Measurements from ENCODE around the gene CXCL17.
"Not testable (repeated sequence)": the region's sequence is repeated elsewhere in the genome, so short reads cannot be mapped to it uniquely, and the experiment has no call there.

Gene CXCL17

GRCh38 chr19:42465827-42466280 lies 23.1 kb upstream of the CXCL17 start:
- DNase-seq: no peak

GRCh38 chr19:42461700-42462324 lies 19.1 kb upstream of the CXCL17 start:
- no peak for DNase-seq

DNA sequence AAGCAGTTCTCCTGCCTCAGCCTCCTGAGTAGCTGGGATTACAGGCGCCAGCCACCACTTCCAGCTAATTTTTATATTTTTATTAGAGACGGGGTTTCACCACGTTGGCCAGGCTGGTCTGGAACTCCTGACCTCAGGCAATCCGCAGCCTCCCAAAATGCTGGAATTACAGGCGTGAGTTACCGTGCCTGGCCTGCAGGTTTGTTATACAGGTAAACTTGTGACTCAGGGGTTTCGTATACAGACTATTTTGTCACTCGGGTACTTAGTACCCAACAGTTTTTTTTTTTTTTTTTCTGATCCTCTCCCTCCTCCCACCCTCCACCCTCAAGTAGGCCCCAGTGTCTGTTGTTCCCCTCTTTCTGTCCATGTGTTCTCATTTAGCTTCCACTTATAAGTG lies 18.5 kb upstream of the CXCL17 start:
- not testable (repeated sequence) for DNase-seq

DNA sequence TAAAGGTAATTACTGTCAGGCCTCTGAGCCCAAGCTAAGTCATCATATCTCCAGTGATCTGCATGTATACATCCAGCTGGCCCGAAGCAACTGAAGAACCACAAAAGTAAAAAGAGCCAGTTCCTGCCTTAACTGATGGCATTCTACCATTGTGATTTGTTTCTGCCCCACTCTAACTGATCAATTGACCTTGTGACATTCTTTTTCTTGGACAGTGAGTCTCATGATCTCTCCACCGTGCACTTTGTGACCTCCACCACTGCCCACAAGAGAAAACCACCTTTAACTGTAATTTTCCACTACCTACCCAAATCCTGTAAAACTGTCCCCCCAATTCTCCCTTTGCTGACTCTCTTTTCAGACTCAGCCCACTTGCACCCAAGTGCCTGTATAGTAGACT lies 17.2 kb upstream of the CXCL17 start:
- no peak for DNase-seq

- DNase-seq: no peak
These were observed 12.9 kb upstream of the CXCL17 start for GRCh38 chr19:42455621-42456081.

DNA sequence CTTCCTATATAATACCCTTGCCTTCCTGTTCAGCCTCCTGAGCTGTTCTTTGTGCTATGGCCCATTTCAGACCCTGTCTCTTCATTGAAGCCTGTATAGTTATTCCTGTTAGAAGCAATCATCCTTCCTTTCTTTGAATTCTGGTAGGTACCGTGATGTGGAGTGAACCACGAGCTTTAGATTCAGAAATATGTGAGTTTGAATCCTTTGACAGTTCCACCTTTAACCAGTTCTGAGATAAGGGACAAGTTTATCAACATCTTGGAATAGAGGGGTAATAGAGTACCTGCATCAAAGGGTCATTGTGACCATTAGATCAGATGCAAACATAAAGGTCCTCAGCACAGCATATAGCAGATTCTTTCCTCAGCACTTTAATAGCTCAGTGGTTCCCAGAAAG lies 12.3 kb upstream of the CXCL17 start:
- no peak for DNase-seq

DNA sequence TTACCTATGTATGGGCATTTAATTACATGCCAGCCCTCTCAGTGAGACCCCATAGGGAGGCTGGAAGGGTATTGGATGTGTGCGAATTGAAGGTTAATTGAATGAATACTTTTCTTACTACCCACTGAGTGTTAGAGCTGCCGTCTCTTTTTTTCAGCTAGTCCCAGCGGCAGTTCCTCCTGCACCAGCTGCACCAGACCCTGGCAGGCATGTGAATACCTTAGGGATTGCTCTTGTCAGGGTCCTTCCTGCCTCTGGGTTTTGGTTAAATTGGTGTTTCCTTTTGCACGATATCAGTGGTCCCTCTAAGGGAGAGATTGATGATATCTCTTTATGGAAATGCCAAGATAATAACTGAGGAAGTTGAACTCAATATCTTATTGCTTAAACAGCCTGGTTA lies 9.8 kb upstream of the CXCL17 start:
- DNase-seq: no peak

DNA sequence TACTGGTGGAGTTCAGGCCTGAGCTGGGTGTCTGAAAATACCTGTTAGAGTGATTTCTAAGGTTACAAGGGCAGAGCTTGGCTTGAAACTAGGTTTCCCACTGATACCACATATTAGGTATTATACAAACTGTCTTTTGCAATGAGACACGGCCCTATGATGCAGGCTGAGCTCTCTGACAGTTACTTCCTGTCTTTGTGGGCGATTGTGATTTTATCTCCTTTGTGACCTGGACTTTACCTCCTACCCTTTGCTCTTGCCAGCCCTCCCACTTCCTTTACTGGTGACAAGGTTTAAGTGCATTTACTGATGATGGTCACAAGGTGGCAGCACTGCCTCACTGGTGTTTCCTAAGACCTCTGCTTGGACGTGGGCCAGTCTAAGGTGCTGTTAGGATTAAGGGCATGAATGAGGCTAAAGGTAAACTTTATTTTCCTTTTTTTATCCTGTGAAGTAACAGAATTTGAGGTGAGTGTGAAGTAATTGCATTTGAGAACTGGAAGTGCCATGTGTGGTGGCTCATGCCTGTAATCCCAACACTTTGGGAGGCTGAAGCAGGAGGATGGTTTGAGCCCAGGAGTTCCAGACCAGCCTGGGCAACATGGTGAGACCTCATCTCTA lies 7.7 kb upstream of the CXCL17 start:
- DNase-seq: peak; percentile 72

DNA sequence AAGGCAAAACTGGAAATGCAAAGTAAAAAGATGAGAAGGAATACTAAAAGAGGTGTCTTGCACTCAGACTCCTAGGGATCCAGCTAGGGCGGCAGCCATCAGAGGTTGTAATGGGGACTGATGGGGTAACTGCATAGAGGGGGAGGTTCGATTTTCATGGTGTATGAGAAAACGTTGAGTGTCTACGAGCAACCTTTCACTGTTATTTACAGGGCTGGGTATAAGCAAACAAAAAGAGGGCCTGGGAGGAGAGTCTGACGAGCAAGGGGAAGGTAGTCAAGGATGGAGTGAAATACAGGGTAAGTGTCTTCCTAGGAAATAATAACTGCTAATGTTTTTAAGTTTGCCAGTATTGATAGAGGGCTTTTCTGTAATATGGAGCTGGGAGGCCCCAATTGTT lies 5.6 kb upstream of the CXCL17 start:
- DNase-seq: not testable (repeated sequence)

DNA sequence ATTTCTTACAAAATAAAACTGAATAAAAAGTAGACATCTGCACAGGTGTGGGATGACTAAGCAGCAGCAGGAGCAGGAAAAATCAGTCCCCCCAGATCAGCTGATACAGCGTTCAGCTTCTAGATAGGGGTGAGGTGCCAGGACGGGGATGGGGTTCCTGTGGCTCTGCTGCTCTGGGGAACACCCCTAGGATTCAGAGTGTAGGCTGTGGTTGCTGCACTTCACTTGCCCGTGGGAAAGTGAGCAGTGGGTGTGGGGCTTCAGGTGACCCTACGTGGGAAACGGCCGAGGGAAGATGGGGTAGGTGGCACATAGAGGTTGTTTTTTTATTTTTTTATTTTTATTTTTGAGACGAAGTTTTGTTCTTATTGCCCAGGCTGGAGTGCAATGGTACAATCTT lies 3.2 kb upstream of the CXCL17 start:
- no peak for DNase-seq

- no peak for DNase-seq
These were observed 1.2 kb upstream of the CXCL17 start for GRCh38 chr19:42443944-42444398.

GRCh38 chr19:42441049-42441445 lies 1.7 kb downstream of the CXCL17 start:
- no peak for DNase-seq

GRCh38 chr19:42440357-42441048 lies 2.2 kb downstream of the CXCL17 start:
- DNase-seq: peak; percentile 82

DNA sequence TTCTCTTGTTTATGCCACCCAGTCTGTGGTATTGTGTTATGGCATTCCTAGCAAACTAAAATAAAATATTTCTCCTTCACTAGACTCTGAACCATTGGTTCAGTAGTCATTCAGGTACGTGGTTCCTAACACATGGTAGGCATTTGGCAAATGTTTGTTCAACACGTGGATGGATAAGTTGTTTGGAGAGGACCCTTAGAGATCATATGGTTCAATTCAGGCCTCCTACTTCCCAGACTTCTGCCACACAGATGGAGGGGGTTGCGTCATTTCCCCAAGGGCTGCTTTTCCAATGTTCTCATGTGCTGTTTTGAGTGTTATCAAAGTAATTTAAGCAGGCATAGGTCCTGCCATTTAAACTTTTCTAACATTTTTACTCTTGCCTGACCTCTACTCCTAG lies 6.7 kb downstream of the CXCL17 start:
- no peak for DNase-seq

- no peak for DNase-seq
These were observed 7.4 kb downstream of the CXCL17 start for GRCh38 chr19:42435316-42435715.

DNA sequence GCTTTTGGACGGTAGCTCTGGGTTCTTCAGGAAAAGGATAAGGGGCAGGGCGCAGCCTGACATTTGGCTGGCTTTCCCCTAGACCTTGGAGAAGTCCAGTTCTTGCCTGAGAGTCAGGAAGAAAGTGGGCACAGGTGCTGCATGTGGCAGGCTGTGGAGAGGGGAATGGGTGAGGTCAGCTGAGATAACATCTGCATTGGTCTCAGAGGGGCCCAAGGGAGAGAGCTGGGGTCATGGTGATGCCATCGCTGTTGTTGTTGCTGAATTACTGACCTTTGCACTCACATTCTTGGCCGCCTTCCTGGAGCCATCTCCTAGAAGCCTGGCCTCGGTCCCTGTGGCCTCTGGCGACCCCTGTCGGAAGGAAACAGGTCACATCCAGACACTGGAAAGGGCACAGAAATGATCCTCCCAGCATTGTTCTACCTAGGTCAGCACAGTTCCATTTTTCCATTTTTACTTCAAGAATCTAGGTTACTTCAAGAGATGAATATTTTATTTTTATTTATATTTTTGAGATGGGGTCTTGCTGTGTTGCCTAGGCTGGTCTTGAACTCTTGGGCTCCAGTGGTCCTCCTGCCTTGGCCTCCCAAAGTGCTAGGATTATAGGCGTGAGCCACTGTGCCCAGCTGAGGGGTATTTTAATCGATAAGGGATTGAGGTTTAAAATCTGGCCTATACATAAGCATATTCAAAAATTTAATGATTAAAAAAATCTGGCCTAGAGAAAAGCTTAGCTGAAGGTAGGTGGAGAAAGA lies 9.1 kb downstream of the CXCL17 start:
- peak; percentile 67 for DNase-seq

DNA sequence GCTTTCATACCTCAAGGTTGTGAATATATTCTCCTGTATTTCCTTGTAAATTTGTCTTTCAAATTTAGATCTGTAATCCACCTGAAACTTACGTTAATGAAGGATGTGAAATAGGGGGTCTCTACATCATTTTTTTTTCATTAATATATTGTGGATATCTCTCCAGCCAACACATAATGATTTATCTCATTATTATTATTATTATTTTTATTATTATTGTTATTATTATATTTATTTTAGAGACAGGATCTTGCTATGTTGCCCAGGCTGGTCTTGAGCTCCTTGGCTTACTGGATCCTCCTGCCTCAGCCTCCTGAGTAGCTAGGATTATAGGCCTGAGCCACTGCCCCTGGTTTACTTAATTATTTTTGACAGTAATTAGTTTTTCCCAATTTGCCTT lies 11.3 kb downstream of the CXCL17 start:
- DNase-seq: no peak

- no peak for DNase-seq
These were observed 14.1 kb downstream of the CXCL17 start for GRCh38 chr19:42428676-42429075.

GRCh38 chr19:42427313-42427712 lies 15.4 kb downstream of the CXCL17 start, which contains the start of gene LIPE:
TSS of gene LIPE (minus strand) at chr19:42427388. CDS start at chr19:42427149, 239 bp downstream.
- DNase-seq: no peak

DNA sequence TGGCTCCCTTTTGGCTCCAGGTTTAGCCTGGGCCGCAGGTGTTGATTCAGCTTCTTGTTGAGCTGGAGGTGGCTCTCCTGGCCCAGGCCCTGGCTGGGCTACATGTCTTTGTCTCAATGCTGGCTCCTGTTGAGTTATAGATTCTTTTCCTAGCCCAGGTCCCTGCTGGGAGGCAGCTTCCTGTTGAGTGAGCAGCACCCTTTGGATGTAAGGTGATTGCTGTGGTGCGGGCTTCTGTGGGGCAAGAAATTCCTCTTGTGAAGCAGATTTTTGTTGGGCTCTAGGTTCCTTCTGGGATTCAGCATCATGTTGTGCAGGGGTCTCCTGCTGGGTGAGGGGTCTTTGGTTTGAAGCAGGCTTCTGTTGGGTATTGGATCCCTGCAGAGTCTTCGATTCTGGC lies 16.1 kb downstream of the CXCL17 start:
- DNase-seq: no peak

GRCh38 chr19:42424712-42425131 lies 18.0 kb downstream of the CXCL17 start:
- no peak for DNase-seq

GRCh38 chr19:42424345-42424707 lies 18.4 kb downstream of the CXCL17 start:
- no peak for DNase-seq

Measured in activated CD4-positive, alpha-beta T cell treated with anti-CD3 and anti-CD28 coated beads, Interleukin-2, amount 50 U/mL, for 1 hour (primary cell).